ENCODE data around the gene DTYMK. TPM values are rescaled to one million over a fixed set of nuclear protein-coding genes. Genes with fewer than 3 reads are reported as not detected.

DTYMK gene, protein sequence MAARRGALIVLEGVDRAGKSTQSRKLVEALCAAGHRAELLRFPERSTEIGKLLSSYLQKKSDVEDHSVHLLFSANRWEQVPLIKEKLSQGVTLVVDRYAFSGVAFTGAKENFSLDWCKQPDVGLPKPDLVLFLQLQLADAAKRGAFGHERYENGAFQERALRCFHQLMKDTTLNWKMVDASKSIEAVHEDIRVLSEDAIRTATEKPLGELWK
- 162 and 182 TPM in 2 replicates for total RNA-seq (2014; rRNA removed; shearing (Covaris generic))

DNA sequence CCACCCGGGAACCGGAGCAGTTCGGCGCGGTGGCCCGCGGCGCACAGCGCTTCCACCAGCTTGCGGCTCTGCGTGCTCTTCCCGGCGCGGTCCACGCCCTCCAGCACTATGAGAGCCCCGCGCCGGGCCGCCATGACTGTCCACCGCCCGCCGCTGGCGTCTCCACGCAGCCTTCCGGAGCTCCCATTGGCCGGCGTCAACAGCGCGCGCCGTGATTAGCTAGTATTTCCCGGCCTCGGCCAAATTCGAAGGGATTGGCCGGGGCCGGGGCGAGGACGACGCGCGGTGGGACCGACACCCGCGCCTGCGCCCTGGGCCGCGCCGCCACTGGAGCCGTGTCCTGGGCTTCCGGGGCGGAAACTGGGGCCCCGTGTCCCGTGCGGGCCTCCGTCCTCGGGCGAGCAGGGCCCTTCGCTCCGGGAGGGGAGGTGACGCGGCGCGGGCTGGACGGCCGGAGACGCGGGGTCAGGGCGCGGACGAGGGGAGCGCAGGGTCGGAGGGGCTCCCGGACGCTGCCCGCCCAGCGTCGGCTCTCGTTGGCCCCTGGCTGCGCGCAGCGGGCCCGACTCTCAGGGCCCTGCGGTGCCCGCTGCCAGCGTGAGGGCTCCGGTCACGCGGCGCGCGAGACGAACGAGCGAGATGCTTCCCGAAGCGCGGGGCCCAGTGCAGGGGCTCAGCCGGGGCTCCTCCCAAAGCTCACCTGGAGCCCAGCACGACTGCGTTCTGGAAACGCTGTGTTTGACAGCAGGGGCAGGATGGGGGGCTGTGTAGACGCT is at the start of gene DTYMK:
TSS of gene DTYMK (minus strand) at position 166 of the 776 bp plus-strand sequence. CDS start at position 134, 32 bp downstream.
- peak; percentile 97 for DNase-seq (ENCODE audit: low spot score)

DNA sequence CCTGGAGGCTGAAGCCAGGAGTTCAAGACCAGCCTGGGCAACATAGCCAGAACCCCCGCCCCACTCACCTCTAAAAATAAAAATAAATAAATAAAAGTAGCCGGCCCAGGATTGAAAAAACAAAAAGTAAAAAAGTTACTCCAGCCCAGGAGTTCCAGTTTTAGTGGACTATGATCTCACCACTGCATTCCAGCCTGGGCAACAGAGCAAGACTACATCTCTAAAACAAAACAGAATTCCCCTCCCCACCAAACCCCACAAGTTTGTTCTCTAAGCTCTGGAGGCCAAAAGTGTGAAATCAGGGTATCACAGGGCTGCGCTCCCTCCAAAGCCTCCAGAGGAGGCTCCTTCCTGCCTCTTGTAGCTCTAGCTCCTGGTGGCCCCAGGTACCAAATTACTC is 49.5 kb upstream of the DTYMK start:
- no peak for DNase-seq (ENCODE audit: low spot score)

DNA sequence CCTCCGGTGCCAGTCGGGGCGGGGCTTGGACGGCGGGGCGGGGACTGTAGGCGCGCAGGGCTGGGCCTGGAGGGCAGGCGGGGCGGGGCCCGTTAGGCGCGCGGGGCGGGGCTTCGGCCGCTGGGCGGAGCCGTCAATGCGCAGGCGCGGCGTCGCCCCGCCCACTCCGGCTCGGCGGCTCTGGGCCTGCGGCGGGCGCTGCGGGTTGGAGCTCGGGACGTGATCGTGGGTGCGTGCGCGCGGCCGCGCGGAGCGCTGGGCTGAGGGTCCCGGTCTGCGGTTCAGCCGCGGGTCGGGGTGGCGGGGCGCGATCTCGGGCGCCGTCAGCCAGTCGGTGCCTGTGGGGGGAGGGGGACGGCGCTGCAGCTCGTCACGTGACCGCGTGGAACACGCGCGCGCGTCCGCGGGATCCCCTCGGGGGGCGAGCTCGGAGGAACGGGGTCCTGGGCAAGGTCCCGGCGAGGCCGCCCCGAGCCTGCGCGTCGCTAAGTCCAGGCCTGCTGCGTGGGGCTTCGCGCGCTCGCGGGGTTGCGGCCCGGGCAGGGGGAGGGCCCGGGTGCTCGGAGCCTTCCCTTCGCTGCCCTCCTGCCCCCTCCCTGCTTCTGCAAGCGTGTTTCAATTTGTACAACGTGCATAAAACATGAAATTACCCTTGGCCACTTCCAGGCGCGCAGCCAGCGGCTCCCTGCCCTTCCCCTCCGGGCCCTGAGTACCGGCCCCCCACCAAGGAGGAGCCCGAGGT is 48.0 kb upstream of the DTYMK start, which contains the start of gene D2HGDH:
TSS of gene D2HGDH (plus strand) at position 164 of the 742 bp plus-strand sequence. CDS start 595 bp downstream, outside the sequence.
- peak; percentile 92 for DNase-seq (ENCODE audit: low spot score)

DNA sequence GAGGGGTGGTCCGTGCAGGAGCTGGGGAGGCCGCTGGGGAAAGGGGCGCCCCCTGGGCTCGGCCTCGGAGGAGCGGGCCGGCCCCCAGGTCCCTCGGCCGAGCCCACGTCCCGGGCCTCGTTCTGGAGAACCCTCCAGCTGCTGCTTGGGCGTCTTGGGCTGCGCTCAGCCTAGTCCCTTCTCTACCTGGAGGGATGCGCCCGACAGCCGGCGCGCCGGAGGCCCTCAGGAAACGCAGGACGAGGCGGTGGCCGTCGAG is 47.5 kb upstream of the DTYMK start:
- DNase-seq (ENCODE audit: low spot score): no peak

DNA sequence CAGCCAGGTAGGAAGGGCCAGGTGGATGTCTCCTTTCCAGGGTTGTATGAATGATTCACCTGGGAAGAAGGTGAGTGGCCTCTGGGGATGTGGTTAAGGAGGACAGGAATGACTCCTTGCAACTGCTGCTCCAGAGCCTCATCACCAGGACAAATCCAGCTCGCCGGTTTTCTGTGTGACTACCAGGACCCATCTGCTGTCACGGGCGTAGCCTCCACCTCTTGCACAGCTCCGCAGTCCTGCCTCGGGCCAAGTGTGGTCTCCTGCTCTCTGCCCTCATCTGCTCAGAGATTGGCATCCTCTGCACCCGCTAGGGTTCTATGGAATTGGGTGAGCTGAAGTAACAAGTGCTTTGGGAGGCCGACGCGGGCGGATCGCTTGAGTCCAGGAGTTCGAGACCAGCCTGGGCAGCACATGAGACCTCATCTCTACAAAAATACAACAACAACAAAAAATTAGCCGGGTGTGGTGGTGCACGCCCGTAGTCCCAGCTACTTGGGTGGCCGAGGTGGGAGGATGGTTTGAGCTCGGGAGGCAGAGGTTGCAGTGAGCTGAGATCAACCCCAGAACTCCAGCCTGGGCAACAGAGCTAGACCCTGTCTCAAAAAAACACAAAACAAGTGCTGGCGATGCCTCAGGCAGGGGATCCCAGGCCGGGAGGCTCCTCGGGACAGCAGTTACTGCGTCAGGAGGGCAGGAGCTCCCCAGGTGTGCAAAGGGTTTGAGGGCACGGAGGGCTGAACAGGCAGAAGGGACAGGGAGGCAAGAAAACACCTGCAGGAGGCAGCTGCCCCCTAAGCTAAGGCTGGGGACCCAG is 47.0 kb upstream of the DTYMK start:
- DNase-seq (ENCODE audit: low spot score): no peak

DNA sequence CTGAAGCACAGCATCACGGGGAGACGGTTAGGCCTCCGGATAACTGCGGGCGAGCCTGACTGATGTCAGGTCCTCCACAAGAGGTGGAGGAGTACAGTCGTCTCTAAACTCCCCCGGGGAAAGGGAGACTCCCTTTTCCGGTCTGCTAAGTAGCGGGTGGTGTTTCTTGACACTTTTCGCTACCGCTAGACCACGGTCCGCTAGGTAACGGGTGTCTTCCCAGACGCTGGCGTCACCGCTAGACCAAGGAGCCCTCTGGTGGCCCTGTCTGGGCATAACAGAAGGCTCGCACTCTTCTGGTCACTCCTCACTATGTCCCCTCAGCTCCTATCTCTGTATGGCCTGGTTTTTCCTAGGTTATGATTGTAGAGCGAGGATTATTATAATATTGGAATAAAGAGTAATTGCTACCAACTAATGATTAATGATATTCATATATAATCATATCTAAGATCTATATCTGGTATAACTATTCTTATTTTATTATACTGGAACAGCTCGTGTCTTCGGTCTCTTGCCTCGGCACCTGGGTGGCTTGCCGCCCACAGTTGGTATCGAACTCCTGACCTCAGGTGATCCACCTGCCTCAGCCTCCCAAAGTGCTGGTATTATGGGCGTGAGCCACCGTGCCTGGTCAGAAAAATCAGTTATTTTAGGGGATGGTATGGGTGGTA is 46.0 kb upstream of the DTYMK start:
- DNase-seq (ENCODE audit: low spot score): peak; percentile 43

DNA sequence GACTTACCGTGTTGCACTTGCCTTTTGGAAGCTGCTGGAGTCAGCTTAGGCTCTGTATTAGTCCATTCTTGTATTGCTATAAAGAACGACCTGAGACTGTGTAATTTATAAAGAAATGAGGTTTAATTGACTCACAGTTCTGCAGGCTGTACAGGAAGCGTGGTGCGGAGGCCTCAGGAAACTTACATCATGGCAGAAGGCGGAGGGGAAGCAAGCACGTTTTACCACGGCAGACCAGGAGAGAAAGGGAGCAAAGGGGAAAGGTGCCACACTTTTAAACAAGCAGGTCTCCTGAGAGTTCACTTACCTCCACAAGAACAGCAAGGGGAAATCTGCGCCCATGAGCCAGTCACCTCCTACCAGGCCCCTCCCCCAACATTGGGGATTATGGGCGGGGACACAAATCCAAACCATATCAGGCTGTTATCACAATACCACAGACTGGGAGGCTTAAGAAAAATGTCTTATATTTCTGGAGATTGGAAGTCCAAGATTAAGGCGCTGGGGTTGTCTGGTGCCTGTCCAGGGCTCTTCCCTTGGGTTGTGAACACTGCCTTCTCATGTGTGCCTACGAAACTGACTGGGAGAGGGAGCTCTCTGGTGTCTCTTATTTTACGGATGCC is 44.2 kb upstream of the DTYMK start:
- no peak for DNase-seq (ENCODE audit: low spot score)

DNA sequence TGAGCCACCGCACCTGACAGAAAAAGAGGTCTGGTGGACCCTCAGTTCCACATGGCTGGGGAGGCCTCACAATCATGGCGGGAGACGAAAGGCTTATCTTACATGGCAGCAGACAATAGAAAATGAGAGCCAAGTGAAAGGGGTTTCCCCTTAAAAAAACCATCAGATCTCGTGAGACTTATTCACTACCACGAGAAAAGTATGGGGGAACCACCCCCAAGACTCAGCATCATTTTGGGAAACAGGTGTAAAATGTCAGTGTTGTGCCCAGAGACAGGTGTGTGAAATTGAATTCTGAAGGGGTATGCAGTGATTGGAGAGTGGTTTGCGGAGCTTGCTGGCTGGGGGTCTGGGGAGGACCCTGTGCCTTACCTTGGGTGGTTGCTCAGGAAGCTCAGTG is 43.3 kb upstream of the DTYMK start:
- DNase-seq (ENCODE audit: low spot score): no peak

DNA sequence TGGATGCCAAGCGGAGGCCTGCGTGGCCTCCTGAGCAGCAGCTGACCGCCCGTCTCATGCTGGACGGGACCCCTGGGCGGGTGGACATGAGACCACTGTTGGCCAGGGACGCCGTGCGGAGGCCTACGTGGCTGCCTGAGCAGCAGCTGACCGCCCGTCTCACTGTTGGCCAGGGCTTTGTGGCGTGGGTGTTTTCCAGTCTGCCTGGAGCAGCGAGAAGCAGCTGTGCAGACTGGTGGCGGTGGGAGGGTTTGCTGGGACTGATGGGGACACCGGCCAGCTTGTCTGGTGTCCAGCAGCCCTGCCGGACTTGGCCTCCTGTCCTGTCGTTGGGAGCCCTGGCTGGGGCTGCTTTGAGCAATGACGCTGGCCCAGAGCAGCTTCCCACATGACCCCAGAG is 42.0 kb upstream of the DTYMK start:
- no peak for DNase-seq (ENCODE audit: low spot score)

DNA sequence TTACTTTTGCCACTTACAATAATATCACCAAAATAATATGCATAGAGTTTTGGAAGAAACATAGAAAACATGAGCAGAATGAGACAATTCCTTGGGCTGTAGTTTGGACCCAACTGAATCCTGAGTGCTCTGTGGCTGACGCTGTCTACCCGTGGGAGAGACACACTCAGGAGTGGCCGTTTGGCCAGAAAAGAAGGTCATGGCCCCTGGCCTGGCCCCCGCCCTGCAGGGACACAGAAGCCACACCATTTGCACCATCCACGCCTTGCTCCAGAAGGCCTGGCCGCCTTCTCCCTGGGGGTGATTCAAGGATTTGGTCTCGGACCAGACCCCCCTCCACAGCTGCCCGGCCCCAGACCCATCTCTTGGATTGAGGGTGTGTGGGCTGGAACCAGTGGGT is 41.4 kb upstream of the DTYMK start:
- DNase-seq (ENCODE audit: low spot score): no peak

DNA sequence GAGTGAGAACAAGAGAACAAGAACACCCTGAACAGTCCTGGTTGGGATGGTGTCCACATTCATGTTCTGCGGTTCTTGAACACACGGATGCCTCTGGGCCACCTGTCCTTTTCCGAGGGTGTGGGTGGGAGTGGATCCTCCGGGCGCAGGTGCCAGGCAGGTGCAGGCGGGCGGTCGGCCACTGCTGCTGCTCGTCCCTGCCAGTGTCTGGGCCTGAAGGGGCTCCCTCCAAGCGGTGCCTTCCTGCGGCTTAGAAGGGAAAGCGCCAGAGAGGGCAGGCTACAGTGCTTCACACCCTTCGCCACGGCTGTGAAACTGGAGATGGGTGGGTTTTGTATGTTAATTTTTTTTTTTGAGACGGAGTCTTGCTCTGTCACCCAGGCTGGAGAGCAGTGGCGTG is 39.8 kb upstream of the DTYMK start:
- DNase-seq (ENCODE audit: low spot score): no peak

DNA sequence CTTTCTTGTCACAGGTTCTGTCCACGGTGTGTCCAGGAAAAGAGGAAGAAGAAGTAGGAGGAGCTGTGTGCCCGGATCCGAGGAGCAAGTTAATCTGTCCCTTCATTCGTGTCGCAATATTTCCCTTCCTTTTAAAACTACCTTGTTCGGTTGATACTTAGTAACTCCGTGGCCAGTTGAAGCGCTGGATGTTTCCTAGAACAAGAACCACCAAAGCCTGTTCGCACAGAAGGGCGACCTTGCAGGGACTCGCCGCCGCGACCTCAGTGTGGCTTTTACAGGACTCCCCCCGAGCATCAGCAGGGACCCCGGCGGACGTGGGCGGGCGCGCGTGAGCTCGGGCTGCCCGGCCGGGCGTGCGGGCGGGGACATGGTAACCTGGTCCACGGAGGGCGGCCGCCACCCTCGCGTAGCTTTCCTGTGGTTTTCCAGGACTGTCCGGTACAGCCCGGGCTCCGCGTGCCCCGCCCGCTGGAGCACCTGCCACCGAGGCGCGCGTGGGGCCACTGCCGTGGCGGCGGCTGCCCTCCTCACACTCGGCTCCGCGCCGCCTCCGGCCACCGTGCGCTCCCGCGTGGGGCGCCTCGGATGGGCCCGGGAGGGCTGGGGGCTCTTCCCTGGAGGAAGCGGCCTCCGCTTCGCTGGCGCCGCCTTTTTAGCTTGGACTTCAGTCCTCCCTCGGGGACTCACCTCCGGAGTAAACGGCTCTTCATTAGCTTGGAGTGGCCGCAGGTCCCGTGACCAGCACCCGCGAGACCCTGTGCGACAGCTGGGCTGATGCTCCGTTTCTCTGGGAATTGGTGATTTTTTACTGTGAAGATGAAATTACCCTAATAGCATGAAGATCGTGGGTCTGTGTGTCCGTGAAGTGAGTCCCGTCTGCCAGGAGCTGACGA is 38.6 kb upstream of the DTYMK start:
- DNase-seq (ENCODE audit: low spot score): no peak

DNA sequence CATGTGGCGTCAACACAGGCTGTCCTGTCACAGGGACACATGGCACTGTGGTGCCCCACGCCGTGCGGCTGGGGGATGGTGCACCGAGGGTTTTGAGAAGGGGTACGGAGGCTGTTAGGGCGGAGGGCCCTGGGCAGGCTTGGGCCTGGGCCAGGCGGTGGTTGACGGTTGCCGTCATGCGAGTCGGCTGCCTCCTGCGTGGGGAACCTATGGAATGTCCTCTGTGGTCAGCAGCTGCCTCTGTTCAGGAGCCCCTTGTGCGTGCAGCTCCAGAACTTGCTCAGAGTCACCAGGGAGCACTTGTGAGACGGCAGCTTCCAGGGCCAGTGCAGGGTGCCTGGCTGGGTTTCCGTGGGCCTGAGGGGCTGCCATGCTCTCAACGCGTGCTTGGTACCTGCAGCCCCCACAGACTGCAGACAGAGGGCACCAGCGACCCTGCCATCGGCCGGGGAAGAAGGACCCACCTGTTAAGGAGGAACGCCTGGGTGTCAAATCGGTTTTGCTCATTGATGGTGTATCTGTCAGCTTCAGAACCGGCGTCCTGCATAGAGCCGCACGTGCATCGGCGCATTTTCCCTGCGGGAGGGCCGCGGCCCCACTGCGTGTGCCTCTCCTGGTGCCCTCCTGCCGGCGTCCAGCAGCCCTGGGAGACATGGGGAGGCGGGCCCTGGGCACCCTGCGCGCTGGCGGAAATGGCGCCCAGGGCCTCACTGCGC is 37.8 kb upstream of the DTYMK start:
- no peak for DNase-seq (ENCODE audit: low spot score)

DNA sequence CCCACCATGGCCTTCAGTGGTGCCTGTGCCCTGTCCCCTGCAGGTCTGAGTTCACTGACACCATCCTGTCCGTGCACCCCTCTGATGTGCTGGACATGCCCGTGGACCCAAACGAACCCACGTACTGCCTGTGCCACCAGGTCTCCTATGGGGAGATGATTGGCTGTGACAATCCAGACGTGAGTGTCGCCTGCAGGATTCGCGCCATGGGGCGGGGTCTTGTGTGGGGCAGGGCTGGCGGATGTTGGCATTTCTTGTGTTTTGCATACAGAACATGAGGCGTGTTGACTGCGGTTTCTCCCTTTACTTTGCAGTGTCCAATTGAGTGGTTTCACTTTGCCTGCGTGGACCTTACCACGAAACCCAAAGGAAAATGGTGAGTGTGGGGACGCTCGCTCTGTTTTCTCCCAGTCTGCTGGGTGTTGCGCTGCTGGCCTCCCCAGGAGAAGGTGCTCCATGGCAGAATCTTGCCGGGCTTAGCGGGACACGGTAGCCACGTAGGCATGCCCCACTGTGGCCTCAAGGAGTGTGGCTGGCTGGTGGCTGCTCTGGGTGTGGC is 36.4 kb upstream of the DTYMK start:
- DNase-seq (ENCODE audit: low spot score): no peak

DNA sequence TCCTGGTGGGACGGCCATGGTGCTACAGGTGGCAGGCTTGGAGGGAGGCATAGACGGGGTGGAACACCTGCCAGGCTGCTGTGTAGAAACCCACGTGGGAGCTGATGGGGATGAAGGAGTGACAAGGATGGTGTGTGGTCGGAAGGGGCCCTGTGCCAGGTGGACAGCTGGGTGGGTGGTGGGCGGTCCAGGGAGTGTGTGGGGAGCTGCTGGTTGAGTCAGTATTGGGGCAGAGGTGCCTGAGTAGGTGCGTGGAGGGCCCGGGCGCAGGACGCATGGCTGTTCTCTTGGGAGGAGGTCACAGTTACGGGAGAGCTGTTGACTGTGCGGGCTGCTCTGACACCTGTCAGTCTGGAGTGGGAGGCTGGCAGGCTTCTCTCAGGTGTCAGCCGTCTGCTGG is 35.2 kb upstream of the DTYMK start:
- no peak for DNase-seq (ENCODE audit: low spot score)

DNA sequence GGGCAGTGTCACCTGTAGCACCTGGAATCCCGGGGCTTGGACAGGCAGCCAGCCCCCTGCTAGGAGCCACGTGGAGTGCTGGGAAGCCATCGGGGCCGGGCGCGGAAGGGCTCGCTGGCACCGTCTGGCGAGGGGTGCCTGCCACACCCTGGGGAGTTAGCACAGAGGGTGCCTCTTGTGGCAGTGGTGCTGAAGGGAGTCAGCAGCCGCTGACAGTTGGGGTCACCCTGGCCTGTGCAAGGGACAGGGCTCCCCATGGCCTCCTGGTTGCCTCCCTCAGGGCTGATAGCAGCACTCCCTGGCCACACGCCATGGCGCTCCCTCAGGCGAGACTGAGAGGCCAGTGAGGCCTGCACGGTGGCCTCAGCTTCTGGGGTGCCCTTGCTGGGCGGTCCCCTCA is 33.9 kb upstream of the DTYMK start:
- no peak for DNase-seq (ENCODE audit: low spot score)

DNA sequence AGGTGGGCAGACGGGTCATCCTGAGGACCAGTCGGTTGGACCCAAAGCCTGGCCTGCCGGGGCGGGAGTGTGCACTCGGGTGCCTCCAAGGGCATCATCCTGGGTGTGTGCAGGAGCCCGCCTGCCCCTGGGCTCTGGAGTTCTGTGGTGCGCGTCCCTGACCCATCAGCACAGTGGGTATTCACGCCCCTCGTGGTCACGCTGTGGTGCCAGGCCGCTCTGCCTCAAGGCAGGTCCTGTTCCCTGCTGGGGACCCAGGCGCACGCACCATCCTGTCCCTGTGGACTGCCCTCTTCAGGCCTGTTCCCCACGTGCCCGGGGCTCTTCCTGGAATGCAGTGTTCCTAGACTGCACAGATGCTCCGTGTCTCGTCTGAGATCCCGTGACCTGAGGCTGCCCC is 33.5 kb upstream of the DTYMK start:
- no peak for DNase-seq (ENCODE audit: low spot score)

DNA sequence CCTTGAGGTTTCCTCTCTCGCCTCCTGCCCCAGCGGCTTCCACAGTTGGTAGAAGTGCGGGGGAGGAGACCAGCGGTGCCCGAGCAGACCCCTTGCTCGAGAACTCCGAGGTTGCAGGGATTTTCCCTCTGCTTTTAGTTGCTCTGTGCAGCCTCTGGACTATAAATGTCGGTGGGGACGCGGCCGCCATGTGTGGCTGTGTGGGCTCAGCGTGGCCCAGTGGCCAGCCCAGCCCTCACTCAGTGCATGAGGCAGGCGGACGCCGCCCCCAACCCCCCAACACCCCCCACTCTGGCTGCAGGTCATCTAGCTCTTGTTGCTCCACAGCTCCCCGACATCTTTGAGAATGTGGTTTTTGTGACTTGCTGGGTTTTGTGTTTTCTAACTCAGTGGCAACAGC is 32.5 kb upstream of the DTYMK start:
- DNase-seq (ENCODE audit: low spot score): no peak

DNA sequence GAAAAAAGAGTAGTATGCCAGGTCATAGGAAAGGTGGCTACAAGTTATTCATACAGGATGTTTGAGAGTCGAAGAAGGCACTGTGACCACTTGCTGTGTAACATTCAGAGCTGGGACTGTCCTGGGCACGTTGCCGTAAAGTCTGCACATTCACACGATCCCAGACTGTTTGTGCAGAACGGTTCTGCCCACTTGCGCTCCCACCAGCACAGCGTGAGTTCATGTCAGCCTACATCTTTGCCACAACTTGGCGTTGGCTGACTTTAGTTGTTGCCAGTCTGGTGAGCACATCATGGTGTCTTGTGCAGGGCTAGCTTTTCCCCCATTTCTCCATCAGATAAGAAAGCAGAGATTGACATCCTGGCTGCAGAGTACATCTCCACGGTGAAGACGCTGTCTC is 22.3 kb upstream of the DTYMK start:
- DNase-seq (ENCODE audit: low spot score): no peak
